ENCODE results near the gene PDZRN3.

PDZRN3 gene

DNA sequence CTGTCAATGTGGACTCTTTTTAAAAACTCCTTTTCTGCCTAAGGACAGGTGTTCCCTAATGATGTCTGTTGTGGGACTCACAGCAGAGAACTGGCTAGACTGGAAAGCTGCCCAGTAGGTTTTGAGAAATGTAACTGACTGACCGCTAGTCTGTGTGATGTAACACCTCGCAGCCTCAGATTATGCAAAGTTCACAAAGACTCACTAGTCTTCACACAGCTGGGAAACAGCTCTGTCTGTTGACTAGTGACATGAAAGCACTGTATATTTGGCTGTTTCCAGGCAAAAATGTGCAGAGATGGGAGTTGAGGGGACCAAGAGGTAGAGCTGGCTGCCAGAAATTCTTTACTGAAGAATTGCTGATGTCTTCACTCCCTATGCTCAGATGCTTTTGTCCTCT, 10.3 kb downstream of the PDZRN3 start:
- no peak overlapping the region for H3K4me3 ChIP-seq (ENCODE audit: low read depth, low read length)
- TF ChIP-seq, protein P1, sequence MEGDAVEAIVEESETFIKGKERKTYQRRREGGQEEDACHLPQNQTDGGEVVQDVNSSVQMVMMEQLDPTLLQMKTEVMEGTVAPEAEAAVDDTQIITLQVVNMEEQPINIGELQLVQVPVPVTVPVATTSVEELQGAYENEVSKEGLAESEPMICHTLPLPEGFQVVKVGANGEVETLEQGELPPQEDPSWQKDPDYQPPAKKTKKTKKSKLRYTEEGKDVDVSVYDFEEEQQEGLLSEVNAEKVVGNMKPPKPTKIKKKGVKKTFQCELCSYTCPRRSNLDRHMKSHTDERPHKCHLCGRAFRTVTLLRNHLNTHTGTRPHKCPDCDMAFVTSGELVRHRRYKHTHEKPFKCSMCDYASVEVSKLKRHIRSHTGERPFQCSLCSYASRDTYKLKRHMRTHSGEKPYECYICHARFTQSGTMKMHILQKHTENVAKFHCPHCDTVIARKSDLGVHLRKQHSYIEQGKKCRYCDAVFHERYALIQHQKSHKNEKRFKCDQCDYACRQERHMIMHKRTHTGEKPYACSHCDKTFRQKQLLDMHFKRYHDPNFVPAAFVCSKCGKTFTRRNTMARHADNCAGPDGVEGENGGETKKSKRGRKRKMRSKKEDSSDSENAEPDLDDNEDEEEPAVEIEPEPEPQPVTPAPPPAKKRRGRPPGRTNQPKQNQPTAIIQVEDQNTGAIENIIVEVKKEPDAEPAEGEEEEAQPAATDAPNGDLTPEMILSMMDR (IDR thresholded peaks at IDR 0.05; ENCODE audit: insufficient read depth, low read depth, low read length, missing control alignments), result no peak
- no peak for DNase-seq (ENCODE audit: low read depth)

DNA sequence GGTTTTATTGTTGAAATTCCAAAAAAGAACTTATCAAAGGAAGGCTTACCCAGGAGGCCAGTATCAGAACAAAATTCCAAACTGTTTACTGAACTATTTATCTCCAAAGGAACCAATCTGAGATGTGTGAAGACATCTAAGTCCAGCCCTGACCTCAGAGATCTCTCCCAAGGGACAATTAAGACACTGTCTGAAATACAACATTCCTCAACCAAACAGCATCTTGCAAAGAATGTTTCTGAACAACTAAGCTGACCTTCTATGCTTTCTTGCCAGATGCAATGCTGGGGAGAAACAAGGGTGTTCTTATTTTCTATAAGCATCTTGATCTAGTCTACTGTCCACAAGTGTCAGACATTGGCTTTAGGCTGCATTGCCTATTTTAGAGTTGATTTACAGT, 13.6 kb downstream of the PDZRN3 start:
- no peak overlapping the region for H3K4me3 ChIP-seq (ENCODE audit: low read depth, low read length)
- TF ChIP-seq, protein P1 (IDR thresholded peaks at IDR 0.05; ENCODE audit: insufficient read depth, low read depth, low read length, missing control alignments), result no peak
- no peak for DNase-seq (ENCODE audit: low read depth)

DNA sequence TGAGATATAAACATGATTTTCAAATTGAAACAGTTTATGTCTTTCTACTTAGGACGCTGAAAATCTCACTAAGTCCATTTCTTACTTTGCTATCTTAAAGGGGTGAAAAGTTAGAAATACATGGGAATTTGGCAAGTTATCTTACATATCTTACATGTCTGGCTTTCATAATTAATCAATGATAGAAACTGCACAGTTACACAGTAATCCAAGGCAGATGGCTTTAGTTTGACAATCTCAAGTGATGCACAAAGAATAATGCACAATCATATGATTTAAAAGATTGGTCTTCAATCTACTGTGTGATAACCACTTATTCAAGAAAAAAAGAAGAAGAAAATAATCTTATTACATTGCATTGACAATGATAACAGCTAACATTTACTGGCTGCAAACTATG, 14.2 kb downstream of the PDZRN3 start:
- H3K4me3 ChIP-seq (ENCODE audit: low read depth, low read length), result no peak overlapping the region
- TF ChIP-seq, protein P1 (IDR thresholded peaks at IDR 0.05; ENCODE audit: insufficient read depth, low read depth, low read length, missing control alignments), result no peak
- DNase-seq (ENCODE audit: low read depth), result no peak

DNA sequence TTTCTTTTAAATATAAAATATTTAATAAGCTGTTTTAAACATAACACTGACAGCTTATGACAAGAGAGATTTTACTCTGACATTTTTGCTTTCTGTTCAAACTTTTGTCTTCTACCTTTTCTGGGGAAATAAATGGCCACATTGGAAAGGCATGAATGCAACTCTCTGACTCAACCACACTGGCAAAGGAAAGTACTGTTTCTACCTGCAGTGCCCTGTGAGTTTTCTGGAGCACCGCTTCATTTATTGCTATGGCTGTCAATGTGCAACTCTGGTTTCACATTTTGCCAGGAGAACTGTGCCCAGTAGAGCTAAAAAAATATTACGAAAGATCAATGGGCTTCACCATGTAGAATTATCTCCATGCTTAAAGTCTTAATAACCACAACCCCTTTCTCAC, 15.1 kb downstream of the PDZRN3 start:
- no peak for DNase-seq (ENCODE audit: low read depth)
- TF ChIP-seq, protein P1 (IDR thresholded peaks at IDR 0.05; ENCODE audit: insufficient read depth, low read depth, low read length, missing control alignments), result no peak
- no peak overlapping the region for H3K4me3 ChIP-seq (ENCODE audit: low read depth, low read length)

DNA sequence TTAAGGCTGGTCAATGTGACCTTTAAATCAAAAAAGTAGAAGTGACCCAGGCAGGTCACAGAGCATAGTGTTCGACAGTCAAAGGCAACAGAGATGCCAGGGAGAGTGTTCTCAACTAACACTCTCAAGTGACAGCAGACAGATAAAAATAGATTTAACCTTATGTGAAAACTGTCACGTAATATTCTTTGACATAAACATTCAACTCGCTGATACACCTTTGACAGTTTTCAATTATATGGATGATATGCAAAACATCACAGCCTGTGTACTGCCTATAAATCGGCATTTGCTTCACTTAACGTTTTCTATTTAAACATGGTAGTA, 15.5 kb downstream of the PDZRN3 start:
- DNase-seq (ENCODE audit: low read depth), result no peak
- TF ChIP-seq, protein P1 (IDR thresholded peaks at IDR 0.05; ENCODE audit: insufficient read depth, low read depth, low read length, missing control alignments), result no peak
- no peak overlapping the region for H3K4me3 ChIP-seq (ENCODE audit: low read depth, low read length)

DNA sequence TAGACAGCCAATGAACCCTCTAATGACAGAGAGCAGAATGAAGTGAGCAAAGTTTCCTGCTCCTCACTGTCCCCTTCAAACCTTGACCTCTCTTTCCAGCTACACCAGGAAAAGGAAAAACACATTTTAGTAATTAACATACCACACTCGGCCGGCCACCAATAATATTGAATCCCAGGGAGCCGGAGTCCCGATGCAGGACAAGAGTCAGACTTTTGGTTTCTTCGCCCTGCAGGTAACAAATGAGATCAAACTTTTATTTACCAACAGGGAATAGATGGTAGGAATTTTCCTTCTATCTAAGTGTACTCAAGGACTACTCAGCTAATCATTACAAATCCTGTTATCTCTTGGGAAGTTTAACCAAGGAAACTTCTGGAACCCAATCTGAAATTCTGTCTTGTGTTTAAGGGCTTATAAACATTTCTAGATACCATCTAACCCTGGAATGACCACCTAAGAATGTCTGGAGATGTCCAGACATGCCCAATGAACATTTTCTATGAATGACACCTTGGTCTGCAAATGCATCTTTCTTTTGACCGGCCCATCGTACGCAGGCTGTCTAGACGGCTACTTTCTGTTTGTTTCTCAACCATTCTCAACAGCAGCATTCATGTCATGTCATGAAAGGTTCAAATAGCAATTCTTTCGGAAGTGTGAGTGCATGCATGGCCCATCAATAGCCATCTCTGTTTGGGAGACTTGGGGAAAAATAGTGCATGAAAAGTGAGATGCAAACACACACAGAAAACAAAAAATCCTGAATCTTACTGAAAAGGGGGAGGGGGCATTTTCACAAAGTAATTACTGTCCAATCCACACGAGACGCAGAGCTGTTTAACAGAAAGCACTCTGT, 16.1 kb downstream of the PDZRN3 start:
- TF ChIP-seq, protein P1 (IDR thresholded peaks at IDR 0.05; ENCODE audit: insufficient read depth, low read depth, low read length, missing control alignments), result no peak
- no peak overlapping the region for H3K4me3 ChIP-seq (ENCODE audit: low read depth, low read length)
- no peak for DNase-seq (ENCODE audit: low read depth)

DNA sequence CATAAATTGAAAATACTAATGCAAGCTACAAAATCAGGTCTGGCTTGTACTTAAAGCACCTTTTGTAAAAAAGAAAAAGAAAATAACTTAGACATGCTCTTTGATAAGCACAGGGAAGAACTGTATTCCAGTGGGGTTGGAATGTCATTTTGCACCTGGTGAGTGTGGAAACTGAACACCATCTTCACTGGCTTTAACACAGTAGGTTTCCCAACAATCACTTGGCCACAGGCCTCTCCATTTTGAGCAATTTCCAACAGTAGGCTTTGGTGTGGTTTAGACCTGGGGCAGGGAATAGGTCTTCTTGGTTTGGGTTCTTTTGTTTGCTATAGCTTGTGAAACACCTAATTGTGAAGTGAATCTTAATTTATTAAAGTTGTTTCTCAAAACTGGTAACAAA, 18.9 kb downstream of the PDZRN3 start:
- no peak overlapping the region for H3K4me3 ChIP-seq (ENCODE audit: low read depth, low read length)
- TF ChIP-seq, protein P1 (IDR thresholded peaks at IDR 0.05; ENCODE audit: insufficient read depth, low read depth, low read length, missing control alignments), result no peak
- DNase-seq (ENCODE audit: low read depth), result no peak

All from GM12865 (cell line).